Mesenchymal stem cell (in vitro differentiated cells and primary cell): Measurements from ENCODE around the gene RHOC.

Experiments
- DNase-seq: peaks from one replicate; pipeline ENCODE4 v3.0.0-alpha.2; 2013
- H2AFZ ChIP-seq: one replicate; pipeline ENCODE4 v1.6.1; 2013; ENCODE audit warnings: low read depth, mild to moderate bottlenecking, control low read depth, inconsistent platforms, low read length, moderate library complexity
- H2AK5ac ChIP-seq: 2 replicates; pipeline ENCODE4 v1.6.1; 2013; ENCODE audit warnings: low read length, moderate library complexity, mild to moderate bottlenecking, inconsistent platforms; ENCODE audit not compliant: severe bottlenecking
- H2BK120ac ChIP-seq: one replicate; pipeline ENCODE4 v1.6.1; 2013; ENCODE audit warnings: low read depth, mild to moderate bottlenecking, inconsistent platforms, low read length, moderate library complexity
- H2BK12ac ChIP-seq, 2 experiments: one replicate each; pipeline ENCODE4 v1.6.1; 2013; ENCODE audit warnings: inconsistent platforms in 2 of 2, low read length in 2 of 2, mild to moderate bottlenecking in 2 of 2, moderate library complexity in 2 of 2, control low read depth in 1 of 2
- H2BK15ac ChIP-seq: one replicate; pipeline ENCODE4 v1.6.1; 2013; ENCODE audit warnings: mild to moderate bottlenecking, low read depth, inconsistent platforms; ENCODE audit not compliant: poor library complexity, severe bottlenecking
- H2BK5ac ChIP-seq: 2 replicates; pipeline ENCODE4 v1.6.1; 2013; ENCODE audit warnings: low read depth, mild to moderate bottlenecking, low read length, control low read depth, inconsistent platforms; ENCODE audit not compliant: poor library complexity, severe bottlenecking
- H3K14ac ChIP-seq, 2 experiments: one replicate each; pipeline ENCODE4 v1.6.1; 2013; ENCODE audit warnings: inconsistent platforms in 2 of 2, low read length in 2 of 2, control low read depth in 1 of 2, mild to moderate bottlenecking in 1 of 2, moderate library complexity in 1 of 2
- H3K18ac ChIP-seq, 2 experiments: one replicate each; pipeline ENCODE4 v1.6.1; 2013; ENCODE audit warnings: inconsistent platforms in 2 of 2, low read length in 2 of 2, control low read depth in 1 of 2, low read depth in 1 of 2, mild to moderate bottlenecking in 1 of 2
- H3K23ac ChIP-seq, 2 experiments: one replicate each; pipeline ENCODE4 v1.6.1; 2013; ENCODE audit warnings: inconsistent platforms in 2 of 2, low read length in 2 of 2, mild to moderate bottlenecking in 2 of 2, moderate library complexity in 2 of 2, control low read depth in 1 of 2
- H3K27ac ChIP-seq: 2 replicates; pipeline ENCODE4 v1.5.1; 2013; ENCODE audit warnings: mild to moderate bottlenecking, moderate library complexity, low read length, control low read depth, inconsistent platforms; ENCODE audit not compliant: poor library complexity, severe bottlenecking
- H3K27me3 ChIP-seq, 2 experiments: 2 replicates each; pipeline versions ENCODE4 v1.6.1 to v1.7.0; 2013; ENCODE audit warnings: low read length in 2 of 2, mild to moderate bottlenecking in 2 of 2, moderate library complexity in 2 of 2, control low read depth in 1 of 2, inconsistent platforms in 1 of 2; ENCODE audit not compliant: control insufficient read depth in 1 of 2, insufficient read depth in 1 of 2
- H3K36me3 ChIP-seq, 2 experiments: 2 replicates each; pipeline versions ENCODE4 v1.6.1 to v1.7.0; 2013; ENCODE audit warnings: low read length in 2 of 2, control low read depth in 1 of 2, inconsistent platforms in 1 of 2, low read depth in 1 of 2, mild to moderate bottlenecking in 1 of 2; ENCODE audit not compliant: insufficient read depth in 2 of 2, control insufficient read depth in 1 of 2
- H3K4ac ChIP-seq, 2 experiments: one replicate each; pipeline ENCODE4 v1.6.1; 2013; ENCODE audit warnings: inconsistent platforms in 2 of 2, low read length in 2 of 2, mild to moderate bottlenecking in 2 of 2, moderate library complexity in 2 of 2, control low read depth in 1 of 2, low read depth in 1 of 2
- H3K4me1 ChIP-seq: 2 replicates; pipeline ENCODE4 v1.6.1; 2013; ENCODE audit warnings: low read depth, low read length, control low read depth; ENCODE audit not compliant: control insufficient read depth, insufficient read depth
- H3K4me2 ChIP-seq: 2 replicates; pipeline ENCODE4 v1.6.1; 2013; ENCODE audit warnings: low read length, mild to moderate bottlenecking, inconsistent platforms; ENCODE audit not compliant: poor library complexity, severe bottlenecking
- H3K4me3 ChIP-seq, 2 experiments: 2 replicates each; pipeline versions ENCODE4 v1.5.1 to v1.7.0; 2013; ENCODE audit warnings: low read length in 2 of 2, mild to moderate bottlenecking in 2 of 2, control low read depth in 1 of 2, low read depth in 1 of 2; ENCODE audit not compliant: insufficient read depth in 1 of 2
- H3K79me1 ChIP-seq: replicated peaks from 2 replicates; pipeline ENCODE4 v1.6.1; 2013; ENCODE audit warnings: mild to moderate bottlenecking, control low read depth, low read length, inconsistent platforms; ENCODE audit not compliant: poor library complexity, severe bottlenecking
- H3K9ac ChIP-seq: 2 replicates; pipeline ENCODE4 v1.7.0; 2013; ENCODE audit warnings: mild to moderate bottlenecking, low read length, moderate library complexity
- H3K9me3 ChIP-seq: 2 replicates; pipeline ENCODE4 v1.7.0; 2013; ENCODE audit warnings: mild to moderate bottlenecking, low read length; ENCODE audit not compliant: control insufficient read depth
- H4K8ac ChIP-seq: one replicate; pipeline ENCODE4 v1.6.1; 2013; ENCODE audit warnings: inconsistent platforms, mild to moderate bottlenecking, low read length, moderate library complexity
- H4K91ac ChIP-seq: one replicate; pipeline ENCODE4 v1.6.1; 2013; ENCODE audit warnings: mild to moderate bottlenecking, low read length, inconsistent platforms
- WGBS: methylation state at CpG from one replicate; pipeline ENCODE4 v1.1.7; 2013; ENCODE audit warnings: mixed read lengths; 5-methylcytosine and 5-hydroxymethylcytosine counted together

RHOC gene

GRCh38 chr1:112714313-112715263 is 7.7 kb upstream of the RHOC start:
- Histone ChIP-seq H3K4me1 (peaks cover 29% of the 10 kb centered on the region), H3K4me2 (peak overlapping the region; percentile 99), H3K18ac (peak overlapping the region; percentile 21 to 63), H3K4ac (no peak overlapping the region), H2BK120ac (no peak overlapping the region), H3K9ac (peak overlapping the region; percentile 55), H3K79me1 (no peaks in the 10 kb centered on the region), H3K9me3 (no peaks in the 10 kb centered on the region), H3K36me3 (peaks cover 0 to 12% of the 10 kb centered on the region in 2 experiments), H2BK12ac (peak overlapping the region in 1 of 2 experiments; percentile 66), H3K23ac (no peak overlapping the region), H4K8ac (no peak overlapping the region), H3K27ac (no peak overlapping the region), H2BK15ac (no peak overlapping the region), H2AK5ac (no peak overlapping the region), H3K4me3 (peak overlapping the region; percentile 63 to 78), H2AFZ (no peak overlapping the region), H3K14ac (peak overlapping the region in 1 of 2 experiments; percentile 20), H3K27me3 (peaks cover 2 to 11% of the 10 kb centered on the region in 2 experiments), H2BK5ac (no peak overlapping the region), H4K91ac (no peak overlapping the region)
- WGBS = 2% methylated on average over 53 of the region's 86 CpGs
- no peak for DNase-seq

DNA sequence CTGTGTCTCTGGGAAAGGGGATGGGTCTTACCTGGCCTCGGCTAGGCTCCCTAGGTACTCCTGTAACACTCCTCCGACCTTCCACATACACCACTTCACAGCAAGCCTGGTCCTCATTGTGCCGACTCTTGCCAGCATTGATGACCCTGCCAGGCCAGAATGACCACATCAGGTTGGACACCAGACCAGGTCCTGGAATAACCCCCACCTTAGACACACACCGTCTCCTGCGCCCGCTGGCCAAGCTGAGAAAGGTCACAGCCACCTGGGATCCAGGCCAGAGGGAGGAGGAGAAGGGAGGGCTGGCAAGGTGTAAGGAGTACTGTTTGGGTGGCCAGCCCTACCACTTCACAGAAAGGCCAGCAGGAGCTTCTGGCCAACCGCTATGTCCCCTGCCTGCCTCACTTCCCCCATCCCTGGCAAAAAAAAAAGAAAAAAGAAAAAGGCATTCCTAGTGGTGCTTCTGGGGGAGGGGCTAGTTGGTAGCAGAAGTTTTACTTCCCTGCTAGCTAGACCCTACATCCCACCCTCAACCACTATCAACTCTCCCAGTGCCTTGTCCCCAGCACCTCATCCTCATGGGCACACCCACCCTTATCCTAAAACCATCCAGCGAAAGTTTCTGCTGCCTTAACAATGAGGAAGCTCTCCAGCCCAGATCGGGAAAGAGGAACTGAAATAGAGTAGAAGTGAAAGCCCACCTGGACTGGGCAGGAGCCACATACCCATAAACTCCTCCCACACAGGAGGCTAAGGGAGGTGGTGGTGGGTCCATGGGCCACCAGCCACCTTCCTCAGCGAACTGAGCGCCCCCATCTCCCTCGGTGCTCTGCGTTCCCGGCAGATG is 6.8 kb upstream of the RHOC start:
- peak overlapping the region; percentile 63 to 78 for H3K4me3 ChIP-seq
- H2BK15ac ChIP-seq = no peak overlapping the region
- H3K14ac ChIP-seq = no peak overlapping the region
- H3K4me2 ChIP-seq = peak overlapping the region; percentile 99
- peaks cover 0 to 6% of the 10 kb centered on the region in 2 experiments for H3K27me3 ChIP-seq
- 27% methylated on average over 8 of the region's 14 CpGs for WGBS
- H2BK12ac ChIP-seq = peak overlapping the region in 1 of 2 experiments; percentile 66
- H3K79me1 ChIP-seq = no peaks in the 10 kb centered on the region
- H2AK5ac ChIP-seq = no peak overlapping the region
- no peak overlapping the region for H4K8ac ChIP-seq
- DNase-seq = no peak
- no peak overlapping the region for H2BK120ac ChIP-seq
- peak overlapping the region; percentile 55 for H3K9ac ChIP-seq
- peaks cover 25% of the 10 kb centered on the region for H3K4me1 ChIP-seq
- H3K23ac ChIP-seq = peak overlapping the region in 1 of 2 experiments; percentile 9
- no peak overlapping the region for H2BK5ac ChIP-seq
- no peak overlapping the region for H3K4ac ChIP-seq
- no peaks in the 10 kb centered on the region for H3K9me3 ChIP-seq
- H3K18ac ChIP-seq = peak overlapping the region; percentile 19 to 63
- H4K91ac ChIP-seq = no peak overlapping the region
- H3K27ac ChIP-seq = no peak overlapping the region
- H3K36me3 ChIP-seq = peaks cover 0 to 12% of the 10 kb centered on the region in 2 experiments
- H2AFZ ChIP-seq = no peak overlapping the region

GRCh38 chr1:112712701-112713128 is 5.8 kb upstream of the RHOC start:
- Histone ChIP-seq H3K9ac (no peak overlapping the region), H2BK5ac (no peak overlapping the region), H3K14ac (no peak overlapping the region), H3K79me1 (peaks cover 1% of the 10 kb centered on the region), H3K36me3 (peaks cover 0 to 12% of the 10 kb centered on the region in 2 experiments), H2AK5ac (no peak overlapping the region), H2BK15ac (no peak overlapping the region), H3K18ac (no peak overlapping the region), H3K27ac (no peak overlapping the region), H3K4me2 (no peak overlapping the region), H4K8ac (no peak overlapping the region), H3K4me3 (no peak overlapping the region), H2BK120ac (no peak overlapping the region), H2AFZ (no peak overlapping the region), H3K27me3 (peaks cover 0 to 6% of the 10 kb centered on the region in 2 experiments), H4K91ac (no peak overlapping the region), H3K23ac (no peak overlapping the region), H2BK12ac (no peak overlapping the region), H3K4ac (no peak overlapping the region), H3K4me1 (peaks cover 25% of the 10 kb centered on the region), H3K9me3 (no peaks in the 10 kb centered on the region)
- WGBS = 87% methylated on average over 9 of the region's 9 CpGs
- DNase-seq = no peak
